ENCODE results near the gene VSX2.

Gene VSX2

GRCh38 chr14:74302152-74302628 lies 62.9 kb downstream of the VSX2 start:
- H3K9ac ChIP-seq, result peak overlapping the region; percentile 44; the same call in 1 of the 2 replicates
- H2AFZ ChIP-seq (ENCODE audit: low read depth), result peak overlapping the region; percentile 91
- peak overlapping the region; percentile 40 for H3K27ac ChIP-seq
- peaks cover 7% of the 10 kb centered on the region for H3K4me1 ChIP-seq (ENCODE audit: low read depth, poor library complexity, severe bottlenecking)
- H3K36me3 ChIP-seq (ENCODE audit: insufficient read depth), result no peaks in the 10 kb centered on the region
- H3K4me3 ChIP-seq (IDR thresholded peaks at IDR 0.05; ENCODE audit: insufficient read depth, low read depth, low read length), result no peak overlapping the region
- TF ChIP-seq CTCF (conservative IDR thresholded peaks at IDR 0.05; ENCODE audit: low read depth, low read length), result no peak; the same call in 1 of the 2 replicates
- H3K27me3 ChIP-seq (ENCODE audit: insufficient read depth, low read depth), result no peaks in the 10 kb centered on the region
- H3K4me2 ChIP-seq, result peak overlapping the region; percentile 37; the same call in 1 of the 2 replicates
- H3K79me2 ChIP-seq (ENCODE audit: insufficient read depth, low read depth), result no peaks in the 10 kb centered on the region
- no peaks in the 10 kb centered on the region for H4K20me1 ChIP-seq (ENCODE audit: insufficient read depth)

- no peaks in the 10 kb centered on the region for H3K27me3 ChIP-seq (ENCODE audit: insufficient read depth, low read depth)
- H3K36me3 ChIP-seq (ENCODE audit: insufficient read depth), result no peaks in the 10 kb centered on the region
- H3K4me1 ChIP-seq (ENCODE audit: low read depth, poor library complexity, severe bottlenecking), result peaks cover 7% of the 10 kb centered on the region
- no peaks in the 10 kb centered on the region for H3K79me2 ChIP-seq (ENCODE audit: insufficient read depth, low read depth)
- H4K20me1 ChIP-seq (ENCODE audit: insufficient read depth), result no peaks in the 10 kb centered on the region
- TF ChIP-seq CTCF (conservative IDR thresholded peaks at IDR 0.05; ENCODE audit: low read depth, low read length), result peak; percentile 46; the same call in 1 of the 2 replicates
- peak within 1 kb of the TSS; percentile 46; the same call in 1 of the 2 replicates for H3K4me2 ChIP-seq
- H2AFZ ChIP-seq (ENCODE audit: low read depth), result peak within 1 kb of the TSS; percentile 91
- peak within 1 kb of the TSS; percentile 40 for H3K27ac ChIP-seq
- H3K9ac ChIP-seq, result peak within 1 kb of the TSS; percentile 44; the same call in 1 of the 2 replicates
- no peak within 1 kb of the TSS for H3K4me3 ChIP-seq (IDR thresholded peaks at IDR 0.05; ENCODE audit: insufficient read depth, low read depth, low read length)
These were observed 63.7 kb downstream of the VSX2 start, which contains the start of gene ABCD4 for GRCh38 chr14:74302634-74303569. Gene ABCD4 (minus strand): TSS chr14:74302934. CDS start chr14:74302912, 22 bp downstream.

GRCh38 chr14:74308695-74309094 lies 69.4 kb downstream of the VSX2 start:
- Histone ChIP-seq H3K9ac (no peak overlapping the region), H3K4me3 (IDR thresholded peaks at IDR 0.05; ENCODE audit: insufficient read depth, low read depth, low read length) (no peak overlapping the region), H3K4me1 (ENCODE audit: low read depth, poor library complexity, severe bottlenecking) (no peaks in the 10 kb centered on the region), H3K27ac (no peak overlapping the region), H3K36me3 (ENCODE audit: insufficient read depth) (no peaks in the 10 kb centered on the region), H3K27me3 (ENCODE audit: insufficient read depth, low read depth) (no peaks in the 10 kb centered on the region), H2AFZ (ENCODE audit: low read depth) (no peak overlapping the region), H3K4me2 (no peak overlapping the region), H4K20me1 (ENCODE audit: insufficient read depth) (no peaks in the 10 kb centered on the region), H3K79me2 (ENCODE audit: insufficient read depth, low read depth) (no peaks in the 10 kb centered on the region)
- no peak for TF ChIP-seq CTCF (conservative IDR thresholded peaks at IDR 0.05; ENCODE audit: low read depth, low read length)

GRCh38 chr14:74309125-74310022 lies 70.1 kb downstream of the VSX2 start:
- Histone ChIP-seq H3K27ac (no peak overlapping the region), H3K79me2 (ENCODE audit: insufficient read depth, low read depth) (no peaks in the 10 kb centered on the region), H3K4me1 (ENCODE audit: low read depth, poor library complexity, severe bottlenecking) (no peaks in the 10 kb centered on the region), H2AFZ (ENCODE audit: low read depth) (no peak overlapping the region), H3K36me3 (ENCODE audit: insufficient read depth) (no peaks in the 10 kb centered on the region), H3K27me3 (ENCODE audit: insufficient read depth, low read depth) (no peaks in the 10 kb centered on the region), H3K9ac (no peak overlapping the region), H3K4me2 (no peak overlapping the region), H3K4me3 (IDR thresholded peaks at IDR 0.05; ENCODE audit: insufficient read depth, low read depth, low read length) (no peak overlapping the region), H4K20me1 (ENCODE audit: insufficient read depth) (no peaks in the 10 kb centered on the region)
- no peak for TF ChIP-seq CTCF (conservative IDR thresholded peaks at IDR 0.05; ENCODE audit: low read depth, low read length)
